Stimulated activated CD8-positive, alpha-beta memory T cell treated with anti-CD3 and anti-CD28 coated beads, Interleukin-12 subunit alpha, Interleukin-12 subunit beta, amount 100 ng/mL, for 24 hours (primary cell): ENCODE data around the gene LARGE1.

Experiments used
- DNase-seq: peaks from one replicate; pipeline ENCODE4 v3.0.0-alpha.2; 2020; ENCODE audit errors: extremely low read depth

Gene LARGE1

DNA sequence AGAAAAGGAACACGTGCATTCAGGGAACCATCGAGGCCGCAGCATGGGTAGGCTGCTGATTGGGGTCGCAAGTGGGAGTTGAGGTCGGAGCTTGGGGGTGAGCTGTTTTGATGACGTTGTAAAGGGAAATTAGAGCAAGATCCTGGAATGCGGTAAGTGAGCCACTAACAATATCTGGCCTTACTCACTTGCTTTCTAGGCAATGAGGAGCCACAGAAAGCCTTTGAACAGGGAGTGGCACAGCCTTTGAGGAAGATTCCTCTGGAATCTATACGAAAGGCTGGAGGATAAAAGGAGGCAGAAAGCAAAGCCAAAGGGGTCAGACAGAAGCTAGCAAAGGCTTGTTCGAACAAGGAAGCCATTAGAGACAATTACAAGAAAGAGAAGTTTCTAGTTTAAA, 197.5 kb downstream of the LARGE1 start:
- no peak for DNase-seq

DNA sequence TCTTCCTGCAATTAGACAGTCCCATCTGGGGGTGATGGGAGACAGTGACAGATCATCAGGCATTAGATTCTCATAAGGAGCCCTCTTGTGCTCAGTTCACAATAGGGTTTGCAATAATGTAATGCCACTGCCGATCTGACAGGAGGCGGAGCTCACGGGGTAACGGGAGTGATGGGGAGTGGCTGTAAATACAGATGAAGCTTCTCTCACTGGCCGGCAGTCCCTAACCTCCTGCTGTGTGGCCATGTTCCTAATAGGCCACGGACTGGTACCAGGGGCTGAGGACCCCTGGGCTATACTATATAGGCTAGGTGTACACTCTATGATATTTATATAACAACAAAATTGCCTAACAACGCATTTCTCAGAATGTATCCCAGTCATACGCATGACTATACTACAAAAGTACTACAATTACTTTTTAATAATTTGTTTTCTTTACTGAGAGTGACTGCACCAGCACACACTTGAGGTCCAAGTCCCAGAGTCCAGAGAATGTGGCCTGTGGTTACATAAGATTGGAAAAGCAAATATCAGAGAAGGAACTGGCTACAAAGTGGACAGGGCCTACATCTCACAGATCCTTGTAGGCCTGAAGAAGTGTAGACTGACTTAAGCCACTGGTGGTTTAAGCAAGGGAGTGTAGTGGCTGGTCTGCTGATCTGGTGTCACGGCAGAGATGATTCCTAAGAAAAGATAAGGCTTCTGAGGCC, 200.0 kb downstream of the LARGE1 start:
- no peak for DNase-seq

DNA sequence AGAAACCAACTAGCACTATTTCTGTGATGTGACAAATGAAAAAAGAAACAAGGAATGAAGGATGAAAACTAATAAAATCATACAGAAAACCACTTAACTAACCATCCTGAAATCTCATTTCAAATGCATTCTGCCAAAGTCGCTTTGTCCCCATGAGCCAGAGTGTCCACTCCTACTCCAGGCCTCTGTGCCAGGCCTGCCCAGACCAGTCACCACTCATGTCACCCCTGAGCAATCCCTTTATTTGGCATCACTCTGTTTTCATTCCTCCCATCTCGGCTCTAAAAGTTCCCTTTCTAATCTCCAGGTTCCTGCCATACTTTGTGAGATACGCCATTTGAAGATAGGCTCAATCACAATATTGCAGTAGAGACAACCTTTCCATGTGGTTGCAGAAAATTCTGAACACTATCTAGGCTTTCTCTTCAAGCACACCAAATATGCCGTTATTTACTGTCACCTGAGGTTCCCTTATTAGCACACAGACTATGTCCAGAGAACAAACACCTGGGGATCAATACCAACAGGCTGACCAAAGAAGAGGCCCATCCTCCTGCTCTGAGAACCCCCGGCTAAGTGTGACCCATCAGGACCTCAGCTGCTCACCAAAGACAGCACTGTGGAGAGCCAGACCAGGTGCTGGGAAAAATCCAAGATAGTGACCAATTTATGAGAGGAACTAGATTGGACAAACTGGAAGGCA, 202.4 kb downstream of the LARGE1 start:
- DNase-seq, result no peak

DNA sequence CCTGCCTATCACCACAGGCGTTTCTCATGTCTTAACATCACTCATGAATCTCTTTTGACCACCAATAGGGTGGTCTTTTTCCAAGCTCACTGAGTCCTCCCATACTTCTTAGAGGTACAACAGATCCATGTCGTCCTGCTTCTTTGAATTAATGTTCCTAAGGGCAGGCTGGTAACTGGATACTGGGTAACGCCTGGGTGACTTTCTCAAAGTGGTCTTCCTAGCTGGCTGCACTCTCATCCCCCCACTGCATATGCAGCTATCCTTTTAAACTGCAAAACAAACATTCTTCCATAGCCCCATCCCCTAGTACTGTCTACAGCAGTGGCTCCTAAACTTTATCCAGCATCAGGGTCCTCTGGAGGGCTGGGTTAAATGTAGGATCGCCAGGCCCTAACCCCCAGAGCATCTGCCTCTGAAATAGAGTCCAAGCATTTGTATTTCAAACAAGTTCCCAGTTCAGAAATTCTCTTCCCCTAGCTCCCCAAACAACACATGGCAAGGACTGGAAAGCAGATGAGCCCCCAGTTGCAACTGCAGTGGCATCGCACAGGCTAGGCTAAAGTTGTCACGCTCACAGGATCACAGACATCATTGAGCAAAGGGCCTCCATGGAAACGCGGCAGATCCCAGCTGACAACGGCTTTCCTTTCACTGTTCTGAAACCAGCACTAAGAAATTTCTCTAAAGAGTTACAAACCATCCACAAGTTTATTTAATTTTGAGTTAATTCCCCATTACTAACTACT, 204.9 kb downstream of the LARGE1 start:
- no peak for DNase-seq

DNA sequence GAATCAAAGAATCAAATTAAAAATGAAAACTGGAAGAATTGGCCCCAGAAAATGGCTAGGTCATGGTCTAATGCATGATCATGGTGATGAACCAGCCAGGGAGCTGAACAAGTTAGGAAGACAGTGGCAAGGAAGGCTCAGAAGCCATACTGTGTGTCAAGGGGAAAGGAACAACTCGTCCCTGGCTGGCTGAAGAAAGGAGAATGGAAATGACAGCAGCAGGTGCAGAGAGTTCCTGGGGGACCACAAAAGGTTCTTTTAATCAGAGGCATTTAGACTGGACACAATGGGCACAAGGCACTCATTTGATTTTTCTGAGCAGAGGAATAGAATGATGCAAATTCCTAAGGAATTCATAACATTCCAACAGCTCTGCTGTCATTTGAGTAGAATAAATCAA, 209.9 kb downstream of the LARGE1 start:
- DNase-seq, result no peak

DNA sequence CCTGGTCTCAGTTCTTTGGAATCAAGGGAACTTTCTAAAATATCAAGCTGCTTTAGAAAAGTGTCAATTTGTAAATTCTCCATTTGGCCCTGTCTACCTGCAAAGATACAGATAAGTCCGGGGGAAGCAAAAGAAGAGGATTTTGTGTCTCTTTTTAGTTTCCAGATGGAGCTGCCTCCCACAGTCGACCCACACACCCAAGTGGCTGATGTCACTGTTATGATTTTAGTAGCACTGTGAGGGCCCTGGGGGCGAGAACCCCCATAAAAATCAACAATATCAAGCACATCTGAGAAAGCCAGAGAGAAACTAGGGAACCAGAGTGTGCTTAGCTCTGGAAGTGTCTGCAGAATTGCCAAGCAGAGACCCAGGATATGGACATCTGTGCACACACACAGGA, 212.7 kb downstream of the LARGE1 start:
- no peak for DNase-seq

DNA sequence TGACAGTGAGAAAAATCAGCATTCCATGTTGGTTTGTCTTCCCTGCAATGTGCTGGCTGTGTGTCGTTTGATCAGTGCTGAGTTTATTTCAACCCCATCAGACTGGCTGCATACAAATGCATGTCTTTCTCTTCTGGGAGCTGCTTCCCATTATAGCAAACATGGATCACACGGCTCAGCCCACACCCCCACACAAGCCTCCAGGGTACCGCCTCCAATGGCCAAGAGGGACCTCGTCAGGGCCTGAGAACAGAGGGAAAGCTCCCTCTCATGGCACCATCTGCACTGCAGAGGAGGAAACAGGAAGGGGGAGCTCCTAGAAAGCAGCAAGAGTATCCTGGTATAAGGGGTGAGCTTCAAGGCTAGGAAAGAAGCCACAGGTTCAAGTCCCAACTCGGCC, 214.2 kb downstream of the LARGE1 start:
- no peak for DNase-seq

DNA sequence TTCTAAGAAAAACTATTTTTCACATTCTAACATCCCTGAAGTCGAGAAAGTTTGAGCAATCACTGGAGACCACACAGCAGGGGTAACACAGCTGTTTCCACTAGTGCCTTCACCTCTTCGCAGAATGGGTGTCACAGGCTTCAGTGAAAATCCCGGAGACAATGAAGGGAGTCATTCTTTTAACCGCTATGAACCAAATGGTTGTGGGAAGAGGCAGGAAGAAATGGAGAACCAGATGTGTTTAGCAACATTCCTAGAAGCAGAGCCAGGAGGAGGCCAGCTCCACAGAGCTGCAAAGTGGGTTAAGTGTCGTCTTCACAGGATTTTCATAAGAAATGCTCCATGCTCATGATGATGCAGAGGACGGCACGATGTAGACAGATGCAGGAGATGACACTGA, 221.1 kb downstream of the LARGE1 start:
- no peak for DNase-seq

DNA sequence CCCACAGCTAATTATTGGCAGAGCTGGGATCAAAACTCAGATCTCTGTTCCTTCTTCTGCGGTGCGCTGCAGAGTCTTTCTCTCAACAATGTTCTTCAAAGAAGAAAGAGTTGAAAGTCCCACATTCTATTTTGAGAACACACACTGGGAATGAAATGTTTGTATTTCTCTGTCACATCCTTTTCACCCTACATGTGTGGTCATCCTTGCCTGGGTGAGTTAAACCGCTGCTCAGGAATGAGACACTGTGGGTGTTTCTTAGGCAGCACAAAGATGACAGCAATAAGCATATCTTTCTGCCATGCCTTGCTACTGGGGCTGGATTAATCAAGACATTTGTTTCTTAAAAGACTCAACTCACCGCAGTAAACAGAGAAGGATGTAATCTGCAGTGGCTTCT, 222.6 kb downstream of the LARGE1 start:
- no peak for DNase-seq

DNA sequence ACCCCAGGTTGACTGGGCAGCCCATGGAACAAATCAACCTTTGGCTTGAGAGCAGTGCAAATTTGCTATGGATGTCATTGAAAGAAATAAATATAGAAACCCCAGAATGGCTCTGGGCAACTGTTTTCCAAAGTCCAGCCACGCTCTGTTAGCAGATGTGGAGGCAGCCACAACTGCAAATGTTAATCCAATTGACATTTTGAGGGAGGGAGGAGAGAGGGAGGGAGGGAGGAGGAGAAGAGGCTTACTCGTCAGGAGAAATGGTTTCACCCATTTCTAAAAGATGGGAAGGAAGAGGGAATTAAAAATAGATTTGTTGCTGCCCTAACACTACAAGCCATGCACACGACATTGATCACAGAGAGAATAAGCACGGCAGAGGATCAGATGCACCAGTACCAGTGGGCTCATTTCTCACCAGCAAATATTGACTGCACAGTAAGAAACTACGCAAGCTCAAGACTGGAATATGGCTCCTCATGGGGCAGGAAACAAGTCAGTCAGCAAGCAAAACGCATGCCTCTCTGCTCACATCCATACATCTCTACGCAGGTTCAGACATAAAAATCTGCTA, 229.1 kb downstream of the LARGE1 start:
- DNase-seq, result no peak

DNA sequence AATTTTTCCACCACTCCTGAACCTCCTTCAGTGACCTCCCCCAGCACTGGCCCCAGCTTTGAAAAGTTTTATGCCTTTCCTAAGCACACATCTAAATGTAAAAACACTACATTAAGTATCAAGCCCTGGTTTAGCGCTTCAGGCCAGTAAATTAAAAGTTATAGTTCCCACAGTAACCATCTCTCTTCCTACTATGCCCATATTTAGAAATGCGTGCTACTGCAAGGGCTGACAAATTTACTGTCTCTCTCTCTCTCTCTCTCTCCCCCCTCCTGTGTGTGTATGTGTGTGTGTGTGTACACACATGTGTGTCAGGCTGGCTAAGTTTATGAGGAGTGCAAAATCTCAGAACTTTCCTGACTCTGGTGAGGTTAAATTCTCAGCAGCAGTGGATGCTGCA, 231.4 kb downstream of the LARGE1 start:
- no peak for DNase-seq

DNA sequence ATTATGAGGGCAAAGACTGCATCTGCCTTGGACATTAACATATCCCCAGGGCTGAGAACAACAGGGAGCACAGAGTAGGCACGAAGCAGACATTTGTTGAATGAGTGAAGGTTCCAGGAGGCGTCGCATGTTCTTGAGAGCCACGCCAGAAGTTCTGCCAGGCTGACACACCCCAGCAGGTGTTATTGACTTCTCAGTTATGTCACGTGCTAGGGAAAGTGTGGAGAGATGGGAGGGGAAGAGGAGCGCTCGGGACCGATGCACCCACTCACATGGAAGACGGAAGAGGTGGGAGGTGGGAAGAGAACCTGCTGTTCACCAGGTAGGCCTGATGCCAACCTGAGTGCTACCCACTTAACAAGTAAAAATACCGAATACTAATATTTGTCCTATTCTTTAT, 232.8 kb downstream of the LARGE1 start:
- no peak for DNase-seq

DNA sequence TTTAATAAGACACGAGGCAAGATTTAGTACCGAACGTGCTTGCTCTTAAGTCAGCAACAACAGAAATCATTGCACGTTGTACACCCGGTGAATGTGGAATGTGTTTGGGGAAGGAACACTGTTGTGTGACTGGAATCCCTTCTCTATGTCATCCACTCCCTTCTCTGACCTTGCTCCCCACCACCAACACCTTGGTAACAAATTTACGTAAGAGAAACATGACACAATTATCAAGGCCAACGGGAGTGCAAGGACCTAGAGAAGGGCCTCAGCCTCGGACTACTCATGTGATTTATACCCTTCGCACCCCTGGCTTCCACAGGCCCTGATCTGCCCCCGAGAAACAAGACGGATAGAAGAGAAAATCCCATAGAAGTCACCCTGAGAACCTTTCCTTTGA, 236.2 kb downstream of the LARGE1 start:
- DNase-seq, result no peak

DNA sequence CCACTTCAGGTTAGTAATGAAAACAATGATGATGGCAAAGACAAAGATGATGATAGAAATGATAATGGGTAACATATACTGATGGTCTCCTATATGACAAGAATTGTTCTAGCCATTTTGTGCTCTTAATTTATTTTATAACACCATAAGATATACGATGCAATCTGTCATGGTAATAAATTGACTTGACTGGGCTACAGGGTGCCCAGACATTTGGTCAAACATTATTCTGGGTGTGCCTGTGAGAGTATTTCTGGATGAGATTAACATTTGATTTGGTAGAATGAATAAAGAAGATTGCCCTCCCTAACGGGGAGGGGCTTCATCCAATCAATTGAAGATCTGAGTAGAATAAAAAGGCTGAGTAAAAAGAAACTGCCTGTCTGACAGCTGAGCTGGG, 237.3 kb downstream of the LARGE1 start:
- no peak for DNase-seq

DNA sequence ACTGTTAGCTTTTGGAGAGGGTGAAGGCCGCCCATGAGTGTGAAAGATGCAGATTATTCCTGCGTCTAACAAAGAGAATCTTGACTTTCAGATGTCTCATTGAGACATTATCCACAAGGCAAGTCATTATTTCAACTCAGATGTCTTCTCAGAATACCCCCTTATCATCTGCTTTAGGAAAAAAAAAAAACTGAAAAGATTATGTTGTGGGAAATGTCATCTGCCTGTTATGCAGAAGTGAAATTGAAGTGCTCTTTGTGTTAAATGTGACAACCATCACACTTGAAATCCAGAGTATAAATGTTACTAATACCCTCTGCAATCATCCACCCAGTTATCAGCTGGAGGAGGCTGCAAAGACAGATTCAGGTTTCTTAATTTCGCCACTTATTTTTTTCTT, 239.6 kb downstream of the LARGE1 start:
- no peak for DNase-seq

DNA sequence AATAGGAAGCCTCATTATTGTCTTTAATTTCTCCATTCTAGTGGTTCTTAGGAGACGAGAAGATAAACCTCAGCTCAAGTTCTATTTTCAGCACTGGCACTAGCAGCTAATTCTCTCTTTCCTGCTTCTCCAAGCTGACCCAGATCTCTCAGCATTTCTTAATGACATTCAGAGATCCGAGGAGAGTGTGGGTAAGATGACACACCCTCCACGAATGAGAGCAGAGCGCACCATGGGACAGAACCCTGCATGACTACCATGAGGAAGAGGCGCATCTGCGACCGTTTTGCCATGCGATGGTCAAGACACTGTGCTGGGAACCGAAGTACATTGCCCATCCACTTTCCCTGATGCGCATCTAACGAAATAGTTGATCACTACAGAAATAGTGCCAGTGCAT, 241.8 kb downstream of the LARGE1 start:
- no peak for DNase-seq

DNA sequence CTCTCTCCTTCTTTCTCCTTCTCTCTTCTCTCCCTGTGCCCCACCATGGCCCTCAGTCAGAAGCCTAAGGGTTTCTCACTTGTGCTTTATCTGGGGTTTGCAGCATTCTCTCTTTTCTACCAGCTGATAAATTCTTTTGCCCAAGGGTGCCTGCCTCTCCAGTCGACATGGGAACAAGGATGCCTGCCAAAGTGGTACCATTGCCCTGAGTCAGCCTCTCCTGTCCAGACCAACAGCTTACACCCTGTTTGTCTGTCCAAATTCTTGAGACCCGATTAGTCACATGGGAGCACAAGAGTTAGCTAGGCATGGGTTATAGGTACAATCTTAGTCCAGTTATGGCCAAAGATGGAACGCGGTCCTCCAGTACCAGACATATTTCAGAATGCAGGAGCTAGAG, 242.7 kb downstream of the LARGE1 start:
- DNase-seq, result no peak

DNA sequence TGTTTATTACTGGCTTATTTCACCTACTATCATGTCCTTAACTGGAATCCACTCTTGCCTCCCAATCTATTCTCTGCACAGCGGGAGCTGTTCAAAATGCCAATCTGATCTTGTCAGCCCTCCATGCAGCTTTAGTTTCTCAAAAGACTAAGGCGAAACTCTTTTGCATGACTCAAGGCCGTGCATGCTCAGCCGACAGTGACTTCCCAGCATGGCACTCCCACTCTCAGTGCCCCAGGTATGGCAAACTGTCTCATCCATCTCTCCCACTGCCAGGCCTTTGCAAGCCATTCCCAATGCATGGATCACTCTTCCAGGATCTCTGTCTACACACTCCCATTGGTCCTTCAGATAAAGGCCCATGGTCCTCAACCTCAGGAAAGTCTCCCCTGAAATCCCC, 245.9 kb downstream of the LARGE1 start:
- DNase-seq, result no peak

DNA sequence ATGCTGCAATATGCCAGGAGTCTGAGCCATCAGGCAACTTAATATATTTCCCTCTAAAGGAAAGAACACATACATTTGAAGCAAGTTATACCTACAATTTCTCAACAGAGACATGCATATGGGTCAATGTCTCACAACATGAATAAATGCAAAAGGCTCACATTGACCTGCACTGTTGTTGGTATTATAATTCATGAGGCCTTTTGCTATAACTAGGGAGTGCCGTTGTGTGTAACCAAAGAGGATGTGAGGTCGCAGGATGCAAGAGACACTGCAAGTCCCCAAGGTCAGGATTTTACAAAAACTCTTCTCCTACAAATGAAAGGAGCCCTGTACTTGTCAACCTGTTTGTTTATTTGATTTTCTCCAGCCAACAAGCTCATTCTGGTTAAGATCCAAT, 250.5 kb downstream of the LARGE1 start:
- DNase-seq, result no peak

DNA sequence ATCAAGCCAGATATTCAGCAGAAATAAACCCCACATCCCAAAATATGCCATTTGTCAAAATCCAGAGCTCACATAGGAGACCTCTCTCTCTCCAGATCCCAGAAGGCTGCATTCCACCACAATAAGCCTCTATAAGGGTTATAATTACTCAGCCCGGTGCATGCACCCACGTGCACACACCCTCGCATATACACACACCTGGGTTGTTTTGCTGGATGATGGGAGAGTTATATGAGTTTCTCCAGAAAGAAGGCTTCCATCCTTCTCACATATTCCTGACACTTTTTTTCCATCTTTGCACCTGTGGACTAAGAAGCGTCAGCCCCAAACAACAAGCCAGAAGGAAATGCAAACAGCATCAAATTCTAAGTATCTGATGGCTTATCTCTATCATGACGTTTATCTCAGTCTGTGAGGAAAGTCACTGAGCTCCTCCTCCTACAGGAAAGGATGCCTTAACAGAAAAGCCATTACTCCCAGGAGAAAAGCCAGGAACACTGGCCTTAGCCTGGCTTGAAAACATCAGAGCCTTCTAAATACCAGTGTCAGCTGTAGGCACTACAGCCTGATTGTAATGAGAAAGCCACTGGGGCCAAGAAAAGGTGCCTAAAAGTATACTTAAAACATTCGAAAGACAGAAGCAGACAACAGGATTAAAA, 253.2 kb downstream of the LARGE1 start:
- DNase-seq, result no peak

DNA sequence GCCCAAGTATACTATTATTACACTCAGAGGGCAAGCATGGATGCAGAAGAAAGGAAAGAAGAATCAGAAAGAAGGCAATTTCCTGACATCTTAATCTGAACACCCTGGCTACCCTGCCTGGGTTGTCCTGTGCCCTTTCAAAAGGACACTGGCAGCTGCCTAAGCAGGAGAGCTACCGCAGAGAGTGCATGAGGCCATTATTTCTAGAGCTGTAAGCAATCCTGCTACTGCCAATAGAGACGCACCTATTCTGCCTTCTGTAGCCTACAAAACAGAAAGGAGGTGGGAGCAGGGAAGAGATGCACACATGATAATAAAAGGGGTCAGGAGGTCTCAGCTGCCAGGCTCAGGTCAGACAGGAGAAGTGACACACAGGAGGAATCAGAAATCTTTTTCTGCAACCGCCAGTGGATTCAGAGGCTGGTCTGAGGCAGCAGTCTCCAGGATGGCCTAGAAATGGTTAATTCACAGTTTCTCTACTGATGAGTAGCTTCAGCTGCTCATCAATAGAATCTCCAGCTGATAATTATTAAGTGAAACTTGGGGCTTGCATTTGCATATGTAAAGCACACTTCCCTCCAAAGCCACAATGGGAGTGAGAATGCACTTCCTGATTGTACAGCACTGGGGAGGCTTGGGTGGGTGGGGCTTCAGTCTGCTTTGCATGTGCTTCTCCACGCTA, 253.9 kb downstream of the LARGE1 start:
- DNase-seq, result no peak

DNA sequence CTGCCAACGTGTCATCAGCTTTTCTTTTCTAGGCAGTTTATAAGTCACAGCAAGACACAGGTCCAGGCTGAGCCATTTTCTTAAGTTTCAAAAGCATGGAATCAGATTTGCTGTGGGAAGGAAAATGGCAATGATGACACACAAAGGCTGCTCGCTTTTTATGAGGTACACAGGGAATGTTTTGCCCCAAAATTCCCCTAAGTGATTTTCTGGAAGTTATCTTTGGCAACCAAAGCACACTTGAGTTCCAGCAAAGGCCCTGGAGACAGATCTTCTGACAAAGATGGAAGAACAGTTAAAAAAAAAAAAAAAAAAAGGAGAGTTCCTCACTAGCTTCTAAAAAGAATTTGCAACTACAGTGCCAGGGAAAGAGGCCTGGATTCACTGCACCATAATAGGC, 260.8 kb downstream of the LARGE1 start:
- no peak for DNase-seq
